H1 (cell line): ENCODE measurements around the gene PSORS1C2. TPM values are rescaled to one million over a fixed set of nuclear protein-coding genes. Genes with fewer than 3 reads are reported as not detected.
"Not testable (repeated sequence)": the region's sequence is repeated elsewhere in the genome, so short reads cannot be mapped to it uniquely, and the experiment has no call there.

Source experiments
- CTCF ChIA-PET: fragments of 300-600 bp; sonication (Branson Sonifier 250); formaldehyde crosslinking; loops from one replicate; lab custom pipeline; 2021; ENCODE audit not compliant: partially characterized antibody; lab: Charles Lee
- POLR2A ChIA-PET: fragments of 300-600 bp; sonication (Branson Sonifier 250); formaldehyde crosslinking; loops from one replicate; lab custom pipeline; 2021; ENCODE audit warnings: inconsistent platforms; ENCODE audit not compliant: partially characterized antibody; lab: Charles Lee
- DNase-seq, 2 experiments: peaks; one replicate each; pipeline versions ENCODE4 v3.0.0 to v3.0.0-alpha.2; 2010 to 2022; ENCODE audit warnings: low spot score in 2 of 2, low read depth in 1 of 2, mixed read lengths in 1 of 2
- FAIRE-seq: peaks from 2 replicates; lab custom pipeline; 2011; peaks lifted over from hg19 to GRCh38; lab: Jason Lieb, UNC
- H2AFZ ChIP-seq: 2 replicates; pipeline ENCODE4 v1.8.1; 2012; ENCODE audit warnings: low read length, inconsistent platforms
- H2AK5ac ChIP-seq: 2 replicates; pipeline ENCODE4 v1.6.1; 2013; ENCODE audit warnings: low read depth, low read length
- H2BK120ac ChIP-seq: replicated peaks from 2 replicates; pipeline ENCODE3; 2013; ENCODE audit warnings: low read depth, low read length, inconsistent platforms
- H2BK12ac ChIP-seq: 2 replicates; pipeline ENCODE4 v1.6.1; 2013; ENCODE audit warnings: low read depth, low read length
- H2BK15ac ChIP-seq: 2 replicates; pipeline ENCODE4 v1.6.1; 2013; ENCODE audit warnings: low read length
- H2BK20ac ChIP-seq: 2 replicates; pipeline ENCODE4 v1.6.1; 2013; ENCODE audit warnings: low read length
- H2BK5ac ChIP-seq: 2 replicates; pipeline ENCODE4 v1.6.1; 2013; ENCODE audit warnings: low read depth, low read length
- H3K14ac ChIP-seq: 2 replicates; pipeline ENCODE4 v1.6.1; 2013; ENCODE audit warnings: inconsistent platforms; ENCODE audit not compliant: insufficient read length
- H3K18ac ChIP-seq: 2 replicates; pipeline ENCODE4 v1.6.1; 2013; ENCODE audit warnings: low read length; ENCODE audit errors: extremely low read depth
- H3K23ac ChIP-seq: 2 replicates; pipeline ENCODE4 v1.6.1; 2013; ENCODE audit warnings: inconsistent platforms; ENCODE audit not compliant: insufficient read length
- H3K23me2 ChIP-seq: 2 replicates; pipeline ENCODE4 v1.6.1; 2013; ENCODE audit warnings: low read depth, low read length
- H3K27ac ChIP-seq: 2 replicates; pipeline ENCODE4 v1.6.1; 2011; ENCODE audit warnings: low read depth, low read length, inconsistent platforms
- H3K27me3 ChIP-seq, 4 experiments: replicated peaks in 1 of 4; 1 replicate in 1 of 4; 2 replicates in 3 of 4; pipeline versions ENCODE4 v1.6.1 to v1.8.1; 2011 to 2013; ENCODE audit warnings: low read length in 3 of 4, mild to moderate bottlenecking in 3 of 4, inconsistent platforms in 2 of 4, mixed read lengths in 2 of 4, moderate library complexity in 1 of 4; ENCODE audit not compliant: control insufficient read depth in 3 of 4, insufficient read depth in 3 of 4; ENCODE audit errors: extremely low read depth in 1 of 4
- H3K36me3 ChIP-seq, 4 experiments: 2 replicates each; pipeline versions ENCODE4 v1.6.1 to v1.8.1; 2011 to 2013; ENCODE audit warnings: mild to moderate bottlenecking in 4 of 4, low read length in 3 of 4, moderate library complexity in 2 of 4, control low read depth in 1 of 4, inconsistent platforms in 1 of 4; ENCODE audit not compliant: insufficient read depth in 4 of 4, control insufficient read depth in 2 of 4
- H3K4ac ChIP-seq: replicated peaks from 2 replicates; pipeline ENCODE3; 2013; ENCODE audit warnings: low read length, low read depth, mixed read lengths, inconsistent platforms; ENCODE audit not compliant: insufficient read length
- H3K4me1 ChIP-seq, 4 experiments: replicated peaks in 1 of 4; 1 replicate in 1 of 4; 2 replicates in 3 of 4; pipeline versions ENCODE4 v1.6.1 to v1.8.1; 2011 to 2013; ENCODE audit warnings: low read length in 3 of 4, inconsistent platforms in 2 of 4, mixed read lengths in 1 of 4; ENCODE audit not compliant: insufficient read depth in 4 of 4, control insufficient read depth in 3 of 4
- H3K4me2 ChIP-seq, 2 experiments: 2 replicates each; pipeline versions ENCODE4 v1.6.1 to v1.8.1; 2011 to 2013; ENCODE audit warnings: low read depth in 2 of 2, low read length in 2 of 2, control low read depth in 1 of 2, inconsistent platforms in 1 of 2, mild to moderate bottlenecking in 1 of 2; ENCODE audit not compliant: insufficient read depth in 1 of 2
- H3K4me3 ChIP-seq, 4 experiments: fragments of 200-600, 300-600 bp in 1 of 4; sonication (generic), shearing (Covaris generic), sonication (Bioruptor Twin) in 1 of 4; 2 replicates each; pipeline versions ENCODE4 v1.5.1 to v1.8.1; 2011 to 2016; ENCODE audit warnings: low read length in 4 of 4, low read depth in 3 of 4, control low read depth in 2 of 4, inconsistent platforms in 2 of 4, mild to moderate bottlenecking in 2 of 4, mixed read lengths in 1 of 4, moderate library complexity in 1 of 4; ENCODE audit not compliant: insufficient read depth in 2 of 4; ENCODE audit errors: extremely low read depth in 1 of 4
- H3K56ac ChIP-seq: replicated peaks from 2 replicates; pipeline ENCODE3; 2013; ENCODE audit warnings: low read depth, mild to moderate bottlenecking, mixed read lengths, low read length, inconsistent platforms; ENCODE audit not compliant: insufficient read length
- H3K79me1 ChIP-seq: 2 replicates; pipeline ENCODE4 v1.6.1; 2013; ENCODE audit warnings: low read depth, low read length, control low read depth
- H3K79me2 ChIP-seq, 2 experiments: 2 replicates each; pipeline versions ENCODE4 v1.6.1 to v1.8.1; 2012 to 2013; ENCODE audit warnings: low read length in 2 of 2, mild to moderate bottlenecking in 2 of 2, inconsistent platforms in 1 of 2; ENCODE audit not compliant: insufficient read depth in 2 of 2, control insufficient read depth in 1 of 2
- H3K9ac ChIP-seq, 4 experiments: replicated peaks in 1 of 4; 1 replicate in 1 of 4; 2 replicates in 3 of 4; pipeline versions ENCODE4 v1.6.1 to v1.8.1; 2011 to 2013; ENCODE audit warnings: low read depth in 3 of 4, low read length in 3 of 4, control low read depth in 2 of 4, mild to moderate bottlenecking in 2 of 4, moderate library complexity in 2 of 4, inconsistent platforms in 1 of 4; ENCODE audit errors: extremely low read depth in 1 of 4
- H3K9me3 ChIP-seq, 2 experiments: 2 replicates each; pipeline versions ENCODE4 v1.6.1 to v1.8.1; 2012 to 2013; ENCODE audit warnings: mild to moderate bottlenecking in 2 of 2, moderate library complexity in 2 of 2, control low read depth in 1 of 2, inconsistent platforms in 1 of 2, low read depth in 1 of 2, low read length in 1 of 2, mixed read lengths in 1 of 2; ENCODE audit not compliant: insufficient read depth in 2 of 2
- H4K20me1 ChIP-seq, 2 experiments: replicated peaks in 1 of 2; 2 replicates each; pipeline versions ENCODE3 to v1.8.1; 2011 to 2013; ENCODE audit warnings: inconsistent platforms in 2 of 2, low read length in 2 of 2, mild to moderate bottlenecking in 1 of 2; ENCODE audit not compliant: insufficient read depth in 2 of 2, control insufficient read depth in 1 of 2
- H4K5ac ChIP-seq: 2 replicates; pipeline ENCODE4 v1.6.1; 2013; ENCODE audit warnings: low read length, low read depth, mixed read lengths, inconsistent platforms; ENCODE audit not compliant: insufficient read length
- H4K8ac ChIP-seq: 2 replicates; pipeline ENCODE4 v1.8.0; 2013; ENCODE audit warnings: mild to moderate bottlenecking, moderate library complexity, low read length, inconsistent platforms; ENCODE audit not compliant: insufficient read depth; ENCODE audit errors: extremely low read depth
- H4K91ac ChIP-seq: replicated peaks from 2 replicates; pipeline ENCODE3; 2013; ENCODE audit warnings: low read length, mixed read lengths, inconsistent platforms; ENCODE audit not compliant: insufficient read length
- WGBS, 2 experiments: shearing (Covaris generic) in 1 of 2; methylation state at CpG; one replicate each; pipeline versions ENCODE4 v1.1.6 to v1.1.7; 2013 to 2015; ENCODE audit warnings: low lambda C conversion rate in 2 of 2, mixed read lengths in 2 of 2, inconsistent platforms in 1 of 2, low coverage in 1 of 2, missing lambda C conversion rate in 1 of 2; ENCODE audit not compliant: insufficient replicate concordance in 2 of 2, insufficient coverage in 1 of 2, insufficient read length in 1 of 2; ENCODE audit errors: extremely low coverage in 1 of 2, missing lambda C conversion rate in 1 of 2; 5-methylcytosine and 5-hydroxymethylcytosine counted together
- polyA plus RNA-seq, 7 experiments: library from polyadenylated mRNA; depleted of rRNA in 3 of 7; stranded (reverse) in 5 of 7; unstranded in 2 of 7; fragments of >200 nt in 5 of 7; fragments of 200-250 nt in 2 of 7; gene quantifications; 1 replicate in 5 of 7; 2 replicates in 1 of 7; 4 replicates in 1 of 7; pipeline versions ENCODE4 v1.2.1 to v1.2.3, GENCODE V29; 2011 to 2013; ENCODE audit warnings: missing spikeins in 2 of 7, mixed read lengths in 2 of 7
- total RNA-seq: library from RNA; stranded (reverse); fragmentation: NEBNext Ultra II Directional; extraction: Animal tissue kit (Norgen Biotek cat#: 25700); gene quantifications from 2 replicates; pipeline ENCODE4 v1.2.1, GENCODE V29; 2021

Gene PSORS1C2
- total and polyA plus RNA-seq, 2 of the 8 experiments (the other 6 are each of a cell fraction or from before 2014, with no cell fraction given), result 0.11 TPM; not detected in 1

- H2AFZ ChIP-seq, H3K23me2 ChIP-seq, H2BK20ac ChIP-seq, H2BK15ac ChIP-seq, H2BK12ac ChIP-seq, H3K36me3 ChIP-seq, H2BK120ac ChIP-seq, H3K4me3 ChIP-seq, H2AK5ac ChIP-seq, H3K14ac ChIP-seq, H3K9ac ChIP-seq, H3K23ac ChIP-seq, H3K4me2 ChIP-seq, H3K79me1 ChIP-seq, H3K27me3 ChIP-seq, CTCF ChIA-PET, H4K5ac ChIP-seq, H4K8ac ChIP-seq, H4K20me1 ChIP-seq, H3K4ac ChIP-seq, H3K4me1 ChIP-seq, FAIRE-seq, DNase-seq, H3K27ac ChIP-seq, H3K79me2 ChIP-seq, H3K18ac ChIP-seq, H2BK5ac ChIP-seq, H3K9me3 ChIP-seq, H4K91ac ChIP-seq, H3K56ac ChIP-seq: not testable (repeated sequence)
- 92% methylated on average over 4 of the region's 4 CpGs; no CpG with 5 or more reads in 1 of the 2 experiments for WGBS, 2 experiments
- POLR2A ChIA-PET, result interaction anchor here (61.6 kb wide), 1 partner anchor 38 kb away, joined by 2251 read pairs; the partner anchor contains the start of genes CCHCR1, CDSN, POU5F1 and PSORS1C1
Measured at GRCh38 chr6:31185695-31186051, 46.8 kb upstream of the PSORS1C2 start.
